HepG2 (cell line): ENCODE data around the gene CTF1. TPM values are rescaled to one million over a fixed set of nuclear protein-coding genes. Genes with fewer than 3 reads are reported as not detected.
A peak's percentile ranks its signal among the peaks of the same experiment; 100 is the strongest.

Experiments used
- DRAP1 ChIP-seq: IDR thresholded peaks from 2 replicates; pipeline ENCODE4 v1.6.1; 2016; ENCODE audit warnings: missing genetic modification reagents, missing compliant biosample characterization
- JUN ChIP-seq: sonication (generic); formaldehyde crosslinking; IDR thresholded peaks from 2 replicates; pipeline ENCODE4 v1.4.0; 2020; ENCODE audit warnings: mild to moderate bottlenecking, missing genetic modification reagents
- MYPOP ChIP-seq: sonication (generic); formaldehyde crosslinking; IDR thresholded peaks from 2 replicates; pipeline ENCODE4 v1.8.1; 2023; ENCODE audit warnings: mild to moderate bottlenecking, moderate library complexity, missing genetic modification reagents
- NCOA5 ChIP-seq: sonication (generic); formaldehyde crosslinking; IDR thresholded peaks from 2 replicates; pipeline ENCODE4 v1.4.0; 2020; ENCODE audit warnings: missing genetic modification reagents
- NFRKB ChIP-seq: fragments of 450-650 bp; IDR thresholded peaks from 2 replicates; pipeline ENCODE4 v1.6.1; 2017
- SALL1 ChIP-seq: sonication (generic); formaldehyde crosslinking; IDR thresholded peaks from 2 replicates; pipeline ENCODE4 v1.8.0; 2022; ENCODE audit warnings: mild to moderate bottlenecking, missing genetic modification reagents
- SIN3A ChIP-seq: IDR thresholded peaks from 2 replicates; pipeline ENCODE4 v1.6.1; 2011; ENCODE audit warnings: low read depth, mild to moderate bottlenecking, control low read depth, low read length, borderline replicate concordance
- TBX3 ChIP-seq: fragments of 450-650 bp; IDR thresholded peaks from 2 replicates; pipeline ENCODE4 v1.6.1; 2017; ENCODE audit warnings: antibody characterized with exemption, mild to moderate bottlenecking, inconsistent platforms, borderline replicate concordance
- ZBTB1 ChIP-seq: sonication (generic); formaldehyde crosslinking; IDR thresholded peaks from 2 replicates; pipeline ENCODE4 v1.4.0; 2020; ENCODE audit warnings: missing genetic modification reagents, borderline replicate concordance
- ZEB1 ChIP-seq: IDR thresholded peaks from 2 replicates; pipeline ENCODE4 v1.6.1; 2012; ENCODE audit warnings: mild to moderate bottlenecking, low read depth, inconsistent platforms; ENCODE audit not compliant: insufficient replicate concordance
- ZKSCAN8 ChIP-seq: IDR thresholded peaks from 2 replicates; pipeline ENCODE4 v1.6.1; 2016; ENCODE audit warnings: borderline replicate concordance, missing genetic modification reagents, missing compliant biosample characterization
- ZNF230 ChIP-seq: sonication (generic); formaldehyde crosslinking; IDR thresholded peaks from 2 replicates; pipeline ENCODE4 v1.4.0; 2020; ENCODE audit warnings: mild to moderate bottlenecking, missing genetic modification reagents
- ZNF253 ChIP-seq: sonication (generic); formaldehyde crosslinking; IDR thresholded peaks from 2 replicates; pipeline ENCODE4 v1.8.0; 2022; ENCODE audit warnings: mild to moderate bottlenecking, missing genetic modification reagents, borderline replicate concordance
- ZNF333 ChIP-seq: sonication (generic); formaldehyde crosslinking; IDR thresholded peaks from 2 replicates; pipeline ENCODE4 v1.4.0; 2020; ENCODE audit warnings: mild to moderate bottlenecking, missing genetic modification reagents, borderline replicate concordance
- ZNF431 ChIP-seq: sonication (generic); formaldehyde crosslinking; IDR thresholded peaks from 2 replicates; pipeline ENCODE4 v1.9.0; 2022; ENCODE audit warnings: missing genetic modification reagents, low read depth, mild to moderate bottlenecking, borderline replicate concordance
- ZNF484 ChIP-seq: sonication (generic); formaldehyde crosslinking; IDR thresholded peaks from 2 replicates; pipeline ENCODE4 v1.5.1; 2020; ENCODE audit warnings: mild to moderate bottlenecking, low read depth, missing genetic modification reagents, borderline replicate concordance
- ZNF557 ChIP-seq: sonication (generic); formaldehyde crosslinking; IDR thresholded peaks from 2 replicates; pipeline ENCODE4 v1.4.0; 2020; ENCODE audit warnings: missing genetic modification reagents
- ZNF784 ChIP-seq: sonication (generic); formaldehyde crosslinking; IDR thresholded peaks from 2 replicates; pipeline ENCODE4 v1.5.1; 2020; ENCODE audit warnings: missing genetic modification reagents, mild to moderate bottlenecking, borderline replicate concordance
- polyA plus RNA-seq, 8 experiments: library from polyadenylated mRNA; depleted of rRNA in 3 of 8; stranded (reverse) in 7 of 8; unstranded in 1 of 8; fragments of >200 nt; fragmentation: Illumina TruSeq in 4 of 8; extraction: Trizol in 4 of 8; gene quantifications; 2 replicates each; pipeline versions ENCODE4 v1.2.1 to v1.2.3, GENCODE V29; 2011 to 2016; ENCODE audit warnings: low read depth in 4 of 8, missing spikeins in 1 of 8, mixed read lengths in 1 of 8; ENCODE audit not compliant: insufficient read depth in 1 of 8
- total RNA-seq, 5 experiments: library from RNA; depleted of rRNA; stranded (reverse); fragments of >200 nt; fragmentation: Illumina TruSeq; extraction: Trizol; gene quantifications; 2 replicates each; pipeline ENCODE4 v1.2.3, GENCODE V29; 2016; ENCODE audit warnings: low read depth in 1 of 5
- TF ChIP-seq, protein P1 (sequence below): sonication (generic); formaldehyde crosslinking; IDR thresholded peaks from 2 replicates; pipeline ENCODE4 v1.9.0; 2022; ENCODE audit warnings: low read depth, missing genetic modification reagents
- TF ChIP-seq, protein P2 (sequence below): sonication (generic); formaldehyde crosslinking; IDR thresholded peaks from 2 replicates; pipeline ENCODE4 v1.4.0; 2020; ENCODE audit warnings: missing genetic modification reagents
- TF ChIP-seq, protein P3 (sequence below): IDR thresholded peaks from 2 replicates; pipeline ENCODE4 v1.6.1; 2016; ENCODE audit warnings: mild to moderate bottlenecking, missing biosample characterization, missing genetic modification reagents

The CTF1 gene
- total and polyA plus RNA-seq, 2 of the 13 experiments (the other 11 are each of a cell fraction or from before 2014, with no cell fraction given), result 0.13 to 1.8 TPM

DNA sequence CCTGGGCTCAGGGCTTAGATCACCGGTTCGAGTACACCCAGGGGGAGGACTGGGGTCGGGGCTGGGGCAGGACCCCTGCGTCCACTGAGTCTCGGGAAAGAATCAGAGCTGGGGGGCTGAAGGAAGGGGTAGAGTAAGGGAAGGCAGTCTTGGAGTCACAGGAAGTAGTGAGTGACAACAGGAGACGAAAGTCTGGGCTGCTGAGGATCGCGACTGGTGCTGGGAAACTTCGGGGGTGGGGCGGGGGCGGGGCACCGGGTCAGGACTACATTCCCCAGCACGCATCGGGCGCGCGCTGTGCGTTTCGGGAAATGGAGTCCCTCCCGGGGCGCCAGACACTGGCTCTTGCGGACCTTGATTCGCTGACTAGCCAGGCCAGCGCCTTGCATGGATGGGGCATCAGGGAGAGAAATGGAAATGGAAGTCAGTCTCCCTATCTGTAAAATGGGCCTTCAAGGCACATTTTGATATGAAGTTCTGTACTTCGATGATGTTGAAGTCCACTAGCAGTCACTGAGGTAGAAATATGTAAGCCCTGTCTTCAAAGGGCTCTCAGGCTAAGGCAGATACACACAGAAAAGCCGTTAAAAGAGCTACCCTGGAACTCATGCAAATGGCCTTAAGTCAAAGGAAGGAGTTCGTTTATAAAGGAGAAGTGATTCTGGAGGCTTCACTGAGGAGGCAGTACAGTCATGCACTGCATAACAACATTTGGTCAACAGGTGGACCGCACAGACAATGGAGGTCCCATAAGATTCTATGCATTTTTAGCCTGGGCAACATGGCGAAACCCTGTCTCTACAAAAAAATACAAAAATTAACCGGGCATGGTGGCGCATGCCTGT lies 697 bp downstream of the CTF1 start (continued):
- TF ChIP-seq ZNF784 (CRISPR knock-in tag), result no peak; the same call in 1 of the 2 replicates
- TF ChIP-seq SALL1 (CRISPR knock-in tag), result peak; percentile 11; the same call in 1 of the 2 replicates
- no peak for TF ChIP-seq NCOA5 (CRISPR knock-in tag)
- no peak for TF ChIP-seq ZEB1
- TF ChIP-seq TBX3, result no peak
- TF ChIP-seq, protein P1, sequence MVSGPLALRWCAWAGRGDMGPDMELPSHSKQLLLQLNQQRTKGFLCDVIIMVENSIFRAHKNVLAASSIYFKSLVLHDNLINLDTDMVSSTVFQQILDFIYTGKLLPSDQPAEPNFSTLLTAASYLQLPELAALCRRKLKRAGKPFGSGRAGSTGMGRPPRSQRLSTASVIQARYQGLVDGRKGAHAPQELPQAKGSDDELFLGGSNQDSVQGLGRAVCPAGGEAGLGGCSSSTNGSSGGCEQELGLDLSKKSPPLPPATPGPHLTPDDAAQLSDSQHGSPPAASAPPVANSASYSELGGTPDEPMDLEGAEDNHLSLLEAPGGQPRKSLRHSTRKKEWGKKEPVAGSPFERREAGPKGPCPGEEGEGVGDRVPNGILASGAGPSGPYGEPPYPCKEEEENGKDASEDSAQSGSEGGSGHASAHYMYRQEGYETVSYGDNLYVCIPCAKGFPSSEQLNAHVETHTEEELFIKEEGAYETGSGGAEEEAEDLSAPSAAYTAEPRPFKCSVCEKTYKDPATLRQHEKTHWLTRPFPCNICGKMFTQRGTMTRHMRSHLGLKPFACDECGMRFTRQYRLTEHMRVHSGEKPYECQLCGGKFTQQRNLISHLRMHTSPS (CRISPR knock-in tag), result no peak
- TF ChIP-seq ZNF253, result no peak
- TF ChIP-seq MYPOP (CRISPR knock-in tag), result no peak
- TF ChIP-seq ZNF230 (CRISPR knock-in tag), result peak; percentile 66; the same call in 1 of the 2 replicates
- peak; percentile 73; the same call in 1 of the 2 replicates for TF ChIP-seq SIN3A
- TF ChIP-seq DRAP1 (CRISPR knock-in tag), result no peak
- TF ChIP-seq ZKSCAN8 (CRISPR knock-in tag), result 0 out of 2 replicates have a peak, but pooled peaks have one; percentile 29
- TF ChIP-seq ZNF557 (CRISPR knock-in tag), result no peak
- no peak; the same call in 1 of the 2 replicates for TF ChIP-seq ZNF333 (CRISPR knock-in tag)
- TF ChIP-seq, protein P2, sequence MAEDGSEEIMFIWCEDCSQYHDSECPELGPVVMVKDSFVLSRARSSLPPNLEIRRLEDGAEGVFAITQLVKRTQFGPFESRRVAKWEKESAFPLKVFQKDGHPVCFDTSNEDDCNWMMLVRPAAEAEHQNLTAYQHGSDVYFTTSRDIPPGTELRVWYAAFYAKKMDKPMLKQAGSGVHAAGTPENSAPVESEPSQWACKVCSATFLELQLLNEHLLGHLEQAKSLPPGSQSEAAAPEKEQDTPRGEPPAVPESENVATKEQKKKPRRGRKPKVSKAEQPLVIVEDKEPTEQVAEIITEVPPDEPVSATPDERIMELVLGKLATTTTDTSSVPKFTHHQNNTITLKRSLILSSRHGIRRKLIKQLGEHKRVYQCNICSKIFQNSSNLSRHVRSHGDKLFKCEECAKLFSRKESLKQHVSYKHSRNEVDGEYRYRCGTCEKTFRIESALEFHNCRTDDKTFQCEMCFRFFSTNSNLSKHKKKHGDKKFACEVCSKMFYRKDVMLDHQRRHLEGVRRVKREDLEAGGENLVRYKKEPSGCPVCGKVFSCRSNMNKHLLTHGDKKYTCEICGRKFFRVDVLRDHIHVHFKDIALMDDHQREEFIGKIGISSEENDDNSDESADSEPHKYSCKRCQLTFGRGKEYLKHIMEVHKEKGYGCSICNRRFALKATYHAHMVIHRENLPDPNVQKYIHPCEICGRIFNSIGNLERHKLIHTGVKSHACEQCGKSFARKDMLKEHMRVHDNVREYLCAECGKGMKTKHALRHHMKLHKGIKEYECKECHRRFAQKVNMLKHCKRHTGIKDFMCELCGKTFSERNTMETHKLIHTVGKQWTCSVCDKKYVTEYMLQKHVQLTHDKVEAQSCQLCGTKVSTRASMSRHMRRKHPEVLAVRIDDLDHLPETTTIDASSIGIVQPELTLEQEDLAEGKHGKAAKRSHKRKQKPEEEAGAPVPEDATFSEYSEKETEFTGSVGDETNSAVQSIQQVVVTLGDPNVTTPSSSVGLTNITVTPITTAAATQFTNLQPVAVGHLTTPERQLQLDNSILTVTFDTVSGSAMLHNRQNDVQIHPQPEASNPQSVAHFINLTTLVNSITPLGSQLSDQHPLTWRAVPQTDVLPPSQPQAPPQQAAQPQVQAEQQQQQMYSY (CRISPR knock-in tag), result no peak
- TF ChIP-seq ZBTB1 (CRISPR knock-in tag), result no peak
- 0 out of 2 replicates have a peak, but pooled peaks have one; percentile 24 for TF ChIP-seq JUN (CRISPR knock-in tag)
- TF ChIP-seq, protein P3, sequence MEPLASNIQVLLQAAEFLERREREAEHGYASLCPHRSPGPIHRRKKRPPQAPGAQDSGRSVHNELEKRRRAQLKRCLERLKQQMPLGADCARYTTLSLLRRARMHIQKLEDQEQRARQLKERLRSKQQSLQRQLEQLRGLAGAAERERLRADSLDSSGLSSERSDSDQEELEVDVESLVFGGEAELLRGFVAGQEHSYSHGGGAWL, result no peak
- TF ChIP-seq ZNF431, result no peak
- no peak for TF ChIP-seq NFRKB
- no peak for TF ChIP-seq ZNF484 (CRISPR knock-in tag)
